ENCODE measurements around the gene YEATS2.

Gene YEATS2

DNA sequence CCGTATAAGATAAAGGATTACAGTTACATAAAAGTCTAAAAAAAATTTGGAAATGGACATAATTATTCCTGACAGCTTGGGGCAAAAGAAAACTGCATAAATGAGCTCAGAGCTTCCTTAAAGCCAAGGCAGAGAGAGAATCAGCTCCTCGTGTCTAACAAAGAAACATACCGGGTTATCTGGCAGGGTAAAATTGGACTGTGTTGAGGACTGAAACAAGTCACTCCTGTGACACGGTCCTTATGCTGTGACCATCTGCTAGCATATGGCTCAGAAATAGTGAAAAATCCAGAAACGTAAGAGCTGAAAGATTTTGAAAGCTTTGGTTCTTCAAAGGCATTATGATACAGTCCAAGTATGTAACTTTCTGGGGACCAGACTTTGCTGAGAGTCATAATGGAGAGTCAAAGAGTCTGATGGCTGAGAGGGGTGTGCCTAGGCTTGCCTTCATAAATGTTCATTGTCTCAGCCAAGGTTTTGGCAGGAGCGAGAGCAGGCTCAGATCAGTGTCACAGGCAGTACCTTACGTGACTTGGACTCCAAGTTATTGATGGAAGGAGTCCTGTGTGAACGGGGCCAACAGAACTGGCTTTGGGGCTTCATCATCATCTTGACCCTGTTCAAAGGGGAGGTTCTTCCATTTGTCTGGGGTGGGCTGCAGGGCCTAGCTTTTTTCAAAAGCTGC, 115.3 kb downstream of the YEATS2 start:
- DNase-seq (ENCODE audit: low read depth in 2 of 2), result no peak

DNA sequence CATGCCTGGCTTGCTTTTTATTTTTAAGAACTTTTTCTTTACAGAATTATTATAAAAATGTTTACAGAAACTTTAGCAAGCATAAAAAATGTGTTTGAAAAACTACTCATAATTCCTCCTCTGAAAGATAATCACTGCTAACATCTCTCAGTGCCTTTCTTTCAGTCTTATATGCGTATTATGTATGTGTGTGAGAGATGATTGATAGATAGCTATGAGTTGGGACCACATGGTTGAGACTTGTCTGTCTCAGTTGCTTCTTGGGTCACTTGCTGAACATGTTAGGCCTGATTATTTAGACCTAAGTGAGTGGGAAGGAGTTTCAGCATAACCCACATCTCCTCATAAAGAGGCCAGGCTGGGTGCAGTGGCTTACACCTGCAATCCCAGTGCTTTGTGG, 116.6 kb downstream of the YEATS2 start:
- no peak for DNase-seq (ENCODE audit: low read depth in 2 of 2)

DNA sequence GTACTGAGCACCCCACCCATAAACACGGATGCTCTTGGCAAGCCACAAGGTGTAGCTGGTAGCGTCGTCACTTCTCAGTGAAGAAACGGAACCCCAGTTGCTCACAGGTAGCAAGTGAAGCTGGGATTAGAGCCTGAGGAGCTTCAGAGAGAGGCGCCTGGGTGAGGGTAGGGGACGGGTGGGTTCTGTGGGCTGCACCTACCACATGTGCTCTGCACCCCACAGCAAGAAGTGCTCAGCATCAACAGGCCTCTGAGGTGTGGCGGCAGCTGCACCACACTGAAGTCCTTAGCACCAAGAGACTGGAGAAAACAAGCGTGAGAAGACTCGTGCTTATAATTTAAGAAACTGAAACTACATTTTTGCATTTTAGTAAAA, 118.0 kb downstream of the YEATS2 start:
- no peak for DNase-seq (ENCODE audit: low read depth in 2 of 2)

DNA sequence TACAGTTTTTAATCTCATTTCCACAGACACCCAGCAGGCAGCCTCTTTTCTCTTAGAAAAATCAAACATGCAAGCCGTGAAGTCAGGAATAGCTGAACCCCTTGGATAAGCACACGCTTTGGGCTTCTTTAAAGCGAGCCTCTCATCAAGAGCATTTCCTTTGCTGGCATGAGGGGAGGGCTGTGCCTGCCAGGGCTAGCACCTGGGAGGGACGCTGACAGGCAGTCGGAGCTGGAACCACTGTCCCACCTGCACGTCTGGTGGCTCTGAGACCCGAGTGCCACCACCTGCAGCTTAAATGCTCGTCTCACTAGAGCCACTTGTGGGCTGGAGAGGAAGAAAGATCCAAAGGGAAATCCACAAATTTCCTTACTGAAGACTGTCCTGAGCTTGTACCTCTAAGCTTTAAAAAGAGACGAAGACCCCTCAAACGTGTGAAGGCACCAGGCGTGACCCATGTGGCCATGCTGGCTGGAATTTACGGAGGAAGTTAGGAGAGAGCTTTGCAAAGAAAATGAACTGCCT, 118.4 kb downstream of the YEATS2 start:
- no peak for DNase-seq (ENCODE audit: low read depth in 2 of 2)

DNA sequence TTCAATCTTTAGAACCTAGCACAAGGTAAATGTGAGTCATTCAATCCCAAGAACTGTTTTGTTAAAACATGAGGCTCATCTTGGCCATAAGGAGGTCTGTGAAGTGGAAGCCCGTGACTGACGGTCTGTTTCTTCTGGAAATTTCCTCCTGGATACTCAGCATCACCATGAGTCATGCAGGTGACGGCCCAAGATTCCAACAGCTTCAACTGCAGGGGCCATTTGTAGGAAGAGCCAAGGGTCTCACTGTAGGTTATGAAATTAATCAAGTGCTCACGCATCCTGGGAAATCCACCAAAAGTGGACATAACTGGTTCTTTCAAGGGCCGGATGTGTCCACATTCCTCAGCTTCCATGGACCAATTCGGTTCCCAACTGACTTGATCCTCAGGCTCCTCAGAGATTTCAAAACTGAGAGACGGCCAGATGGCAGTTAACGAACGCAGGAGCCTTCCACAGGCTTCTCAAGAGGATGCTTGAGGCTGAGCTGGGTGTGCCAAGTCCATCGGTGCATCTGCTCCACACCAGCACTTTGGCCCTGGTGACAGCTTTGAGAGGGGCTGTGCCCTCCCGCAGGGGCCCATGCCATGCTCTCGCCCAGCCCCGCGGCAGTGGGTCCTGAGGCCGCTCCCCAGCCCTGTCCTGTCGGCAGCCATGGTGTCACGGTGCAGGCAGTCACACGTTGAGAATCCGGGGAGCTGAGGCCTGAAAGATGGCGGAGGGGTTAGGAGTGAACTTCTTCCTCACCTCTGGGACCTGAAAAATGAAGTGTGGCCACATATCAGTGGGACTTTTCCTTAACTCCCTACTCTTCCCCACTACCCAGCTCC, 119.3 kb downstream of the YEATS2 start:
- DNase-seq (ENCODE audit: low read depth in 2 of 2), result no peak

DNA sequence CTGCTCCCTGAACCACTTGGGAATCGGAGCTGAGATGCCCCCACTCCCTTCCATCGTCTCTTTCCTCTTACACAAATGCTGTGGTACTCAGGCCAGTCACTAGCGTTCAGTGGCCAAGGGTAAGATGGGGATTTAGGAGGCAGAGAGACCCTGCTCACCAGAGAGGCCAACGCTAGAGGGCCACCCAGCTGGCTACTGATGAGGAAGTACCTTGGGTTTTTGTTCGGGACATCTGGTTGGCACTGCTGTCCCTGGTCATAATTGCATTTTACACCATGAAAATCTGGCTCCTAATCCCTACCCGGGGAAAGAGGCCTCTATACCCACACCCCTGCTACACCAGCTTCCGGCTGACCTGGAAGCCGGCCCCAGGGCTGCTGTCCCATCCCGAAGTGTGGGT, 120.0 kb downstream of the YEATS2 start:
- DNase-seq (ENCODE audit: low read depth in 2 of 2), result no peak

DNA sequence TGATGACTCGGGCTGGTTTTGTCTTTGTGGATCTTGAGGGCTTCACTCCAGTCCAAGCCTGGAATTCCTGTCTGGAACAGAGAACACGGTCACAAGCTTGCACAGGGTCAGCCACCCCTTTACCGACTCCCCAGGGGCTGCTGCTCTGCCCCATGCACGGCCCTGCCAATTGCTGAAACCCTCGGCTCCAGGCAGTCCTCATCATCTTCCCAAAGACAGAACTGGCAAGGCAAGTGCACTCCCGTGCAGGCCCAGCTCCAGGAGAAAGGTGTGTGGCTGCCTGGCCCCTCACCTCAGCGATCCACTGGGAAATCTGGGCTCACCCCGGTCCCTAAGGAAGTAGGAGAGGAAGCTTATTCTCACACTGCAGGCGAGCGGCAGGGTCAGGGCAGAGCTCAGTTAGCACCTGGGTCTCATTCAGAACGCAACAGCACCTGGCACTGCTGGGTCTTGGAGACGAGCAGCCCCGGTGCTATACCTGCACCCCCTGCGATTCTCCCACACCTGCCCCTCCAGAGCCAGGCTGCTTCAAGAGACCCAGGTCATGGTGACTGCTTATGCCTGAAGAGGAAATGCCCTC, 120.5 kb downstream of the YEATS2 start:
- no peak for DNase-seq (ENCODE audit: low read depth in 2 of 2)

DNA sequence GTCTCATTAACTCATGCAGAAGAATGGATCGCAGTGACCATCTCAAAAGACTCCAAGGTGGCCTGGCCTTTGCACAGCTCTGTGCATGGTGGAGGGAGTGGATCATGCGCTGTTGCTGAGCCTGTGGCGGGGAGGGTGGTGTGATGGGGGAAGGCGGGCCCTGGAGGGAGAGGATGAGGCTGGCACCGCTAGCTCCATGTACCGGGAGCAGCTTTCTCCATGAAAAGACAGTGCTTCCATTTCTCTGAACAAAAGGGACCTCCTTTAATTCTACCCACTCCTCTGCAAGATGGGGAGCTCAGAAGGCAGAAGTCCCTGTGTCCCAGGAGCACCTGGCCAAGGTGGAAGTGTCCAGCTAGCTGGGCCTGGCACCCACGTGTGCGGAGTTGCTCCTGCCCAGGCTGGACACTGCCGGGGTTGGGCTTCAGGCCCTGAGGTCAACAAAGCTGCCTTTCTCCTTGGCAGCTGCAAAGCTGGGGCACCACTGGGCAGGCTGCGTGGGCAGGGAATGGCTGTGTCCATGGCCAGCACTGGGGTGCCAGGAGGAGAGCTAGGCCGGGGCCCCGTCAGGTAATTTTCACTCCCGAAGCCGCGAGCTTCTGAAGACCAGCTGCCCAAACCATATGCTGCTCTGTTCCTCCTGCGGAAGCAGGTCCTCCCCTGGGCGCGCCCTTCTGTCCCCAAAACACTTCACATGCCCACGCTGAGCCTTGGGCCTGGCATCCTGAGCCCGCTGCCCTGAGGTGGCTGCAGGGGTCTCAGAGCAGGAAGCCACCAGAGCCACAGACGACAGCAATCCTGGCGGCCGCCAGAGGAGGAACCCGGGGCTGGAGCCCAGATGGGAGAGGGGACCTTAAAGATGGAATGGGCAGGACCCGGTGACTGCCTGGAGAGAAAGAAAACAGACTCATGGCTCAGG, 121.4 kb downstream of the YEATS2 start:
- no peak for DNase-seq (ENCODE audit: low read depth in 2 of 2)

DNA sequence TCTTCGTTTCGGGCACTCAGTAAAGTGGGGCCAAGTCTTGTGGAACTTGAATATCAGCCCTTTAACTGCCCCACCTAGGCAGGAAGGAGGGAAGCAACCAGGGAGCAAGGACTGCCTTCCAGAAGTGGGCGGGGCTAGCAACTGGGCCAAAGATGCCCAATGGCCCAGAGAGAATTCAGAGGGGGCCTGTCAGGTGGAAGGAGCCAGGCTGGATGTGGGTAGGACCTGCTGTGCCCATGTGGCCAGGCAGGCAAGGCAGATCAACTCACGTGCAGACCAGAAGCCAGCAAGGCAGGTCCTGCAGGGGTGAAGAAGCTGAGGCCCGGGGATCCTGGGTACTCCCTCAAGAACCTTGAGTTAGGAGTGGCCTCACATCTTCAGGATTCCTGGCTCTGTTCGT, 122.2 kb downstream of the YEATS2 start:
- no peak for DNase-seq (ENCODE audit: low read depth in 2 of 2)

DNA sequence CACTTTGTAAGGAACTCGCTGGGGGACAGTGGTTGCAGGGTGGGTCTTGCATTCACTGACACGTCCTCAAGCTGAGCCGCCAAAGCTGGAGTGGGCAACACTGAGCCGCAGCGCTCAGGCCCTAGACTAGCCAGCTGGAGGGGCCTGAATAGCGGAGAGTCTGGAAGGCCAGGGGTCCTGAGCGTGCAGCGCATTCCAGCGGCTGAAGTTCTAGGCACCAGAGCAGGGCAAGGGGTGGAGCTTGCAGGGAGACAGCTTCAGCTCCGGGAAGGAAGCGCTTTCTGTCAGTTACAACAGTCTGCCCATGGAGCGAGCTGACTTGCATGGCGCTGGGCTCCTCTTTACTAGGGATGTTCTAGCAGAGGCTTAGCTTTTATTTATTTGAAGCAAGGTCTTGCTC, 125.0 kb downstream of the YEATS2 start:
- DNase-seq (ENCODE audit: low read depth in 2 of 2), result no peak

DNA sequence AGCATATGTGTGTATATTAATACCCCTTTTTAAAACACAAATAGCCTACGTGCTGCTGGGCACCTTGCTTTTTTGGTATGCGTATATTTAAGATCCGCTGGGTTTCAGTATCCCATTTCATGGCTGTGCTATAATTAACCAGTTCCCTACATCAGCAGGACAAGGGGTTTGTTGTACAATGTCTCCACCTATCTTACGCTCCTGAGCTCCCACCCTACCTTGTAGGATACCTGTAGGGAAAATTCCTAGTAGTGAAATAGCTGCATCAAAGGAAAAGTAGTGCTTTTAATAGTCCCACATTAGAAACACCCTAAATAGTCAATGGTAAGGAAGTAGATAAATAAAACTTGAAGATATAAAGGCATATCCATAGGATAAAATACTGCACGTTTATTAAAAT, 126.4 kb downstream of the YEATS2 start:
- no peak for DNase-seq (ENCODE audit: low read depth in 2 of 2)

DNA sequence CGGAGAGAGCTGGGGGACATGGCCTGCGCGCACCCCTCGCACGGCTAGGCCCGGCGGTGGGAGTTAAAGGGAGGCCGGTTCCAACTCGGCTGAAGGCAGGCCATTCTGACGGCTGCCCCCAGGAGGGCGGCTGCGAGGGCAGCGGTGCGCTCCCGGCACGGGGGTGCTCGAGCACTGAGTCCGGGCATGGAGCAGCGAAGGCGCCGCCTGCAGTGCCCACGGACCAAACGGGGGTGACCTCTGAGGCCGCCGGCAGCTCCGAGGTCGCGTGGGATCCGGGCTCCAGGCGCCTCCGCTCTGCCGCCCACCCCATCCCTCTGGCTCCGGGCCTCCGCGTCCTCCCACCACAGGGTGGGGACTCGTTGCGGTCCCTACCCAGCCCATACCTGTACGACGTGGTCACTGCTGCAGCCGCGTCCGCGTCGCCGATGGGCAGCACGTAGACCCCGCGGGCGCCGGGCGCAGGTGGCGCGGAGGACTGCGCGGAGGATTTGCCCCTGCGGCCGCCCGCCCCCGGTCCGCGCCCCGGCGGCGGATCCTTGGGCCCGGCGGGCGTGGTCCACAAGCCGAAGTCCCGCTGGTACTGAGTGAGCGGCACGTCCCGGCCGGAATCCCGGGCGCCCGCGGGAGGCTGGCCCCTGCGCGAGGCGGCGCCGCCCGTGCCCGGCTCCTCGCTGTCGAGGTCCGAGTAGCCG, 127.3 kb downstream of the YEATS2 start:
- DNase-seq (ENCODE audit: low read depth in 2 of 2), result no peak

DNA sequence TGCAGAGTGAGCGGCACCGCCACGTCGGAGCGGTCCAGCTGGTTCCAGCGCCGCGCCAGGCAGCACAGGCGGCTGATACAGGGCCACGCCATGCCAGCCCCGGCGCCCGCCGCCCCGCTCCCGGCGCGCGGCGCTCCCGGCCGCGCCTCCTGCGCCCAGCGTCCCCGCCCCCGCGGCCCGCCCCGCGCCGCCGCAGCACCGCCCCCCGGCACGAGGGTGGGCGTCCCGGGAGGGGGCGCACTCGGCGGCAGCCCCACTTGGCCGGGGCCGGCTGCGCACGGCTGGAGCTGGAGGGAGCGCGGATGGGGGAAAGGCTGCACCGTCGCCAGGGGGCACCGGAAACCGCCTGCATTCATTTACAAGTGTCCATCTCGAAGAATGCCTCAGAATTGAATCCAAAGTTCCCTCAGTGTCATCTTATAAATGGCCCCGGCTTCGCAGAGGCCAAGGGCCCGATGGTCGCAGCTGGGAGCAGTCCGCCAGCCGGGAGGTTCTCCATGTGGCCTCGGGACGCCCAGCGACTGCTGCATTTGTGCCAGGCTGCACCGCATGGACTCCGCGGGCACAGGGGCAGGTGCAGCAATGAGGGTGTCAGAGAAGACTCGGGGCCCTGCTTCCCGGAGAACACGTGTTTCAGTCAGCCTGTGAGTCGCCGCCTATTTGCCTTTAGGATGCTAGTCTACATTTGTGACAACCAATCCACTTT, 128.0 kb downstream of the YEATS2 start, which contains the start of gene MAP6D1:
TSS of gene MAP6D1 (minus strand) at position 122 of the 706 bp plus-strand sequence. CDS start at position 92, 30 bp downstream.
- peak; percentile 21 to 24 for DNase-seq (ENCODE audit: low read depth in 2 of 2)

DNA sequence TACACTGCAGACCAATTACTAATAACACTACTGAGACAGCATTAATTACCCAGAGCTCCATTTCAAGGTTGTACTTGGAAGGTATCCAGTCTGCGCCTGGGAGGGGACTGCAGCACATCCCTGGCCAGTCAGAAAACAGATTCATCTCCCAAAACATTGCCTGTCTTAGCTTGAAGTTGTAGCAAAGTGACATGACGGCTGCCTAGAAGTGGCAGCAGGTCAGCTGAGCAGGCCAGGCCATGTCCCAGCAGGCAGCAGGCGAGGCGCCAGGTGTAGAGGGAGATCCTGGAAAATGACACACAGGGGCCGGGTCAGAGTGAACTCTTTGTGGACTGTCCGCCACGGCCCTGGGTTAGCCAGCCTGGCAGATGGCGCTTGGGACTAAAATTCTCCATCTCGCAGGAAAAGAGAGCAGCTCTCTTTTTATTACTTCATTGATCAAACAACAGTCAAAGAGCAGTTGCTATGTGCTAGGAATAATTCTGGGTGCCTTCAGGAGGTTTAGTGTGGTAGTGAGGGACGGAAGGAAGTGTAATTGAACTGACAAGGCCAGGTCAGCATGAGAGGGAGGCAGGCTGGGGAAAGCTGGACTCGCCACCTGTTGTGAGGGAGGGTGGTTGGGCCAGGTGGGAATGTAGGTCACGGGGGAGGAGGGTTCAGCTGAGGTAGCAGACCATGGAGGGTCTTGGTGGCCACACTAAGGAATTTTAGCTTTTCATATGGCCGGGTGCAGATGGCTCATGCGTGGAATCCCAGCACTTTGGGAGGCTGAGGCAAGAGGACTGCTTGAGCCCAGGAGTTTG, 129.1 kb downstream of the YEATS2 start:
- DNase-seq (ENCODE audit: low read depth in 2 of 2), result no peak

DNA sequence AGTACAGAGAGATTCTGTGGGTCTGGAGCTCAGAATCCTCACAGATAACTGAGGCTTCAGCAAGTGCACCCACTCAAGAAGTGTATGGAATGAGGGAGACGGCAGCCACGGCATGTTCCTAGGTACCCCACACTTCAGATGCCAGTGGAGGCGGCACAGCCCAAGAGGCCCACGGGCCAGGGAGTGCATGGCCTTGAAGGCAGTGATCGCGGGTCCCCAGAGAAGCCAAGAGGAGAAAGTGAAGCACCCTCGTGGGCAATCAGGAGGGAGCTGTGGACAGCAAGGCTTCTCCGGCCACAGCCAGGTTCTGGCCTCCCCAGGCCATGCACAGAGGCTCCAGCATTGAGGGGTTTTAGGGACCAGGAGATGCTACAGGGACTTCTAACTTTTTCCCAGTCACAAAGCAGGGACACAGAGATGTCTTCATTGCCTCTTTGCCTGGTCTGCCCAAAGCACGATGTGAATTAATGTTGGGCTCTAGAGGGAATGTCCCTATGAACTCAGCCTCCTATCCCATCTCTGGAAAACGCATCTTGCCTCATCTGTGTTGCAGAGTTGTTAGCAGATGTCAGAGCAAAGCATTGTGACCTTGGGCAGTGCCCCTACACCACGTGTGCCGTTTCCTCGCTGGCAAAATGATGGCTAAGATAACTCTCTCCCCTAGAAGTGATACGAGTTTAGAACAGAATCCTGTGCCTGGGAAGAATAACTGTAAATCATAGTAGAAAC, 130.4 kb downstream of the YEATS2 start:
- DNase-seq (ENCODE audit: low read depth in 2 of 2), result no peak

DNA sequence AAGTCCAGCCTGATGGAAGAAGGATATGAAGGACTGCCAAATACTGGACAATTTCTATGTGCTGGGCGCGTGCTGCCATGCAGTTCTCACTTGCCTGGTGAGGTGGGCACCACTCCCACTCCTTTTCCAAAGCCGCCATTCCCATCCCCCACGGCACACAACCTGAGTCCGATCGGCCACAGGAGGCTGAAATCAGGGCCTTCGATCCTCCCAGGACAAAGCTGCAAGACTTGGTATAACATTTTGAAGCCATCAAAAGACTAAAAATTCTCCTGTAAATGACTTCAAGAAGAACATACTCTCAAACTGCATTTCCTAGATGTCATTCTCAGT, 130.9 kb downstream of the YEATS2 start:
- no peak for DNase-seq (ENCODE audit: low read depth in 2 of 2)

DNA sequence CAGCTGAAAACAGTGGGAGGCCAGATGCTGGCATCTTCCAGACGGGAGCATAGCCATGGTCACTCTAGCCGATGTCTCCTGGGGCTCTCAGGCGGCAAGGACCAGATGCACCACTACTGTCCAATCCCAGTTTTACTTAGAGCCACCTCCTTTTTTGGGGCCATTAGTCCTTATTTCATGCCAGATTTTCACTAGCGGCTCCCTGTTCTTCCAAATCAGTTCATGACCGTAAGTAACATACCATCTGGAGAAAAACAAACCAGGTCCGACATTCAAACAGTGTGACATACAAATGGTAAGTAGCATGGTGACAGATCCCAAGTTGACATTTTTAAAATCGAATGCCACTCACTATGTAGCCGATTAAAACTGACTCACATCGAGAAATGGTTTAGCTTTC, 131.9 kb downstream of the YEATS2 start:
- DNase-seq (ENCODE audit: low read depth in 2 of 2), result no peak

DNA sequence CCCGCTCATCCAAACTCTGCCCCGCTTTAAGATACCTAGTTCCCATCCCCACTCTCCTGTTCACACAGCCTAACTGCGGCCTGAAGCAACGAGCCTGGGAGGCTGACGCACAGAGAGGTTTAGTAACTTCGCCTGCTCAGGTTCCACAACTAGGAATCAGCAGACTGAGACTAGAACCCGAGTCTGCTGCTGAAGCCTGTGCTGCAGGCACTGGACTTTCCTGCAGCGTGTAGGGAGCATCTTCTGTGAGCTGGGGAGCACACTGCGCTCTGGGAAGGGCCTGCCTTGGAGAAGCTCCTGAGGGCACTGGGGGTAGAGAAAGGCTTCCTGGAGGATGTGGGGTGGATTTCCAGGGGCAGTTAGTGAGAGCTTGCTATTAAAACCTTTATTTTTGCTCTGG, 132.6 kb downstream of the YEATS2 start:
- DNase-seq (ENCODE audit: low read depth in 2 of 2), result no peak

DNA sequence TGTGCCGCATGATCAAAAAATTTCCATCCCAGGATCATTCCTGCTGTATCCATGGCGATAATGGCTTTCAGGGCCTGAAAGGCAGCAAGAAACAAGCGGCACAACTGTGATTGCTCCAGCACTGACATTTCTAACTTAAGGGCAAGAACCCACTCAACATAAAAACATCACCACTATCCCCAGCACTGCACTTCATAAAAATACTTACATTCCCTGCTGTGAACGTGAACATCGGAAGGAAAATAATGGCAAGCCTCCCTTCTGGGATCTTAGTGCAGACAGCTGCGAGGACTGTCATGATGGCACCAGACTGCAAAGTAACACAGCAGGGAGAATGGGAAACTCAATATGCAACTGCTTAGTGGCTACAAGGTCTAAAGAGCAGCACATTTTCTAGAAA, 135.9 kb downstream of the YEATS2 start:
- DNase-seq (ENCODE audit: low read depth in 2 of 2), result no peak

Measured in fibroblast of skin of left quadriceps (primary cell).